Activated T-cell treated with anti-CD3 and anti-CD28 coated beads, Interleukin-2, amount 50 U/mL, for 24 hours (primary cell): ENCODE measurements around the gene CRABP2.

Experiments
- DNase-seq: peaks from one replicate; pipeline ENCODE4 v3.0.0-alpha.2; 2020
- H3K27ac Mint-ChIP-seq: 2 replicates; pipeline ENCODE4 v1.8.0; 2020; ENCODE audit warnings: mild to moderate bottlenecking, mixed read lengths
- H3K27me3 Mint-ChIP-seq: 2 replicates; pipeline ENCODE4 v1.8.0; 2020; ENCODE audit warnings: mixed read lengths
- H3K36me3 Mint-ChIP-seq: 2 replicates; pipeline ENCODE4 v1.8.0; 2020; ENCODE audit warnings: low read depth, mixed read lengths
- H3K4me1 Mint-ChIP-seq: 2 replicates; pipeline ENCODE4 v1.8.0; 2020; ENCODE audit warnings: low read depth, mixed read lengths
- H3K4me3 Mint-ChIP-seq: 2 replicates; pipeline ENCODE4 v1.8.0; 2020; ENCODE audit warnings: mild to moderate bottlenecking, moderate library complexity, mixed read lengths
- H3K9me3 Mint-ChIP-seq: 2 replicates; pipeline ENCODE4 v1.8.0; 2020; ENCODE audit warnings: mixed read lengths

Gene CRABP2

DNA sequence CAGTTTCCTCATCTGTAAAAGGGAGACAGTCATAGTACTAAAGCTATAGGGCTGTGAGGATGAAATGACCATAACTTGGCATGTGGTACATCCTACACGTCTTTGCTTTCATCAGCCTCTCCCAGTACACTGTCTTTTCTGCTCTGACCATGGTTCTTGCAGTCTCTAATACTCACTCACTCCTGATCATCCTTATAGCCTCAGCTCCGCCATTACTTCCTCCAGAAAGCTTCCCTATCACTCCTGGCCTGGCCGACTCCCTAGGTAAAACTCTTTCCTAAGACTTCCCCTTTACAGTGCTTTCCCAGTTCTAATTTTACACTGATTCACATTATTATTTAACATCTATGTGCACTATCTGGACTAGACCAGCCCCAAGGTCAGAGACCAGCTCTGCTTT lies 40.5 kb upstream of the CRABP2 start:
- no peak overlapping the region for H3K4me3 Mint-ChIP-seq
- H3K4me1 Mint-ChIP-seq: peaks cover 71% of the 10 kb centered on the region
- H3K9me3 Mint-ChIP-seq: no peaks in the 10 kb centered on the region
- no peak for DNase-seq
- peak overlapping the region; percentile 95 for H3K27ac Mint-ChIP-seq
- H3K36me3 Mint-ChIP-seq: peaks cover 91% of the 10 kb centered on the region
- H3K27me3 Mint-ChIP-seq: no peaks in the 10 kb centered on the region

DNA sequence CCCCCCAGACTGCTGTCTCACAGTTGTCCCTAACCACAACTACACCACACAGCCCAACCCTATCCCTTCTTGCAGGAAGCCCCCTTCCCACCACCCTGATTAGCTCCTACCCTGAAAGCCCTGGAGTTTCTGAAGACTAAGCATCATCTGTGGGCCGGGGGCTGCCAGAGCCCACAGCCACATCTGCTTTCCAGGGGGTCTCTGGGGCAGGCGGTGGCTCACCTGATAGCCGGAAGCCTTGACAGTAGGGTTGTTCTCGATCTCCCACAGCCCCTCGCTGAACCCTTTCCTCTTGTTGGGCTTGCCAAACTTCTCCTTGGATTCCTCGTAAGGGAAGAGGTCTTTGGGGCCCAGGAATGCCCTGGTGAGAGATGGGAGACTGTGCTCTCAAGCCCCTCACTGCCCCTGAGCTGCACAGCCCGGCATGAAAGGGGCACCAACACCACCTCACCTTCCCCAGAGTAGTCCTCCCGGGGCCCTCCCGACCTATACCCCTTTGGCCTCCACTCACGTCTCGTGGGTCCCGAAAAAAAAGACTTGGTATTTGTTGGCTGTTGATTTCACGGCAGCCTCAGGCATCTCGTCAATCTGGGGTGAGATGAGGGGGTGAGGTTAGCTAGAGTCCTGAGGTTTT lies 39.5 kb upstream of the CRABP2 start:
- no peak for DNase-seq
- H3K27ac Mint-ChIP-seq: peak overlapping the region; percentile 95
- H3K36me3 Mint-ChIP-seq: peaks cover 90% of the 10 kb centered on the region
- H3K27me3 Mint-ChIP-seq: no peaks in the 10 kb centered on the region
- peaks cover 75% of the 10 kb centered on the region for H3K4me1 Mint-ChIP-seq
- H3K4me3 Mint-ChIP-seq: no peak overlapping the region
- H3K9me3 Mint-ChIP-seq: no peaks in the 10 kb centered on the region

DNA sequence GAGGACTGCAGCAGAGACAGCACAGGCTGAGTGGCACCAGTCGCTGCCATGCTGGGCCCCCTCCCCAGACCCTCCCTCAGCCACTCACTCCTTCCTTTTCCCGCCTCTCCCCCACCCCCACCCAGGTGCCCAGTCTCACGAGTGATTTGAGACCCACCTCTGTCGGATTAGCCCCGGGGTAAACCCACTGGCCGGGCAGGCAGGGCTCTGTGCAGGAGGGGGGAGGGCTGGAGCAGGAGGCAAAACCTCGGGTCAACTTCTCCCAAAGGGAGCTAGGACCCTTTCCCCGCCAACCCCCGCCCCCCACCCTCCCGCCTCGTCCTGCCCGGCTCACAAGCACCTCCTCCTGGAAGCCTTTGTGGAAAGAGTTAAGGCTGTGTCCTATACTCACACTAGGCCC lies 39.0 kb upstream of the CRABP2 start:
- peaks cover 90% of the 10 kb centered on the region for H3K36me3 Mint-ChIP-seq
- no peaks in the 10 kb centered on the region for H3K9me3 Mint-ChIP-seq
- peak overlapping the region; percentile 95 for H3K27ac Mint-ChIP-seq
- H3K4me1 Mint-ChIP-seq: peaks cover 76% of the 10 kb centered on the region
- no peak overlapping the region for H3K4me3 Mint-ChIP-seq
- H3K27me3 Mint-ChIP-seq: no peaks in the 10 kb centered on the region
- no peak for DNase-seq

DNA sequence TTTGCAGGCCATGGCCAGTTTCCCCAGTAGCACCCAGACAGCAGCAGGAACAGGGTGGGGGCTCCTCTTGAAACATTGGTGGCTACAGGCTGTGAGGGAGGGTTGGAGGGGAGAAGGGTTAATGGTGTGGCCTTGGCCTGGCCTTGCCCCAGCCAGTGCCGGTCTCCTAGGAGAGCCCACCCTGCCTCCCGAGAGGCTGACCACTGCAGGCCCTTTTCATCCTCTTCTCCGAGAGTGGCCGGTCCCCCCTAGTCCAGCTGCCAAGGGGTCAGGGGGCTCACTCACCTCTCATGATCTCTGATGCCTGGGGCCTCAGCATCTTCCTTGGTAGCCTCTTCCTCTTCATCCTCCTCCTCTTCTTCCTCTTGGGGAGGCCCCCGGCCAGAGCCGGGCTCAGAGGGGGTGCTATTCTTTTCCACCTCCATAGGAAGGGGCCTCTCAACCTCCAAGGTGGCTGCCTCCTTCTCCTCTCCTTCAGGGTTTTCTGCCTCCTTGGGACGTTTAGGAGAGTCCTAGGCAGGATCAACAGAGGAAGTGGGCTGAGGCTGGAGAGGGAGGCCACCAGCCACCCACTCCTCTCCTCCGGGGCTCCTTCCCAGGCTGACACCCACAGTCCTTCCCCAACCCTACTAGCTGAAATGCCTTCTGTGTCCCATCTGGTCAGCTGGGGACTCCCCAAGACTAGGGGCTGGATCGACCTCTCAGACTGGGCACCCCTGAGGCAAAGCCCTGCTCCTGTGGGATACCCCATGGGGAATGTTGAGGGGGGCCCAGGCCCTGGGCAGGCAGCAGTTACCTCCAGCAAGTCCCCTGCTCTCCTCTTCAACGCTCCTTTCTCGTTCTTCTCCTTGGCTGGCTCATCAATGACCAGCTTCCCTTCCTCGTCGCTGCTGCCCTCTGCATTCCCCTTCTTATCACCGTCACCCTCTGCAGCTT lies 38.3 kb upstream of the CRABP2 start:
- Mint-ChIP-seq H3K27ac (peak overlapping the region; percentile 84), H3K9me3 (no peaks in the 10 kb centered on the region), H3K4me3 (no peak overlapping the region), H3K4me1 (peaks cover 76% of the 10 kb centered on the region), H3K36me3 (peaks cover 90% of the 10 kb centered on the region), H3K27me3 (no peaks in the 10 kb centered on the region)
- no peak for DNase-seq

DNA sequence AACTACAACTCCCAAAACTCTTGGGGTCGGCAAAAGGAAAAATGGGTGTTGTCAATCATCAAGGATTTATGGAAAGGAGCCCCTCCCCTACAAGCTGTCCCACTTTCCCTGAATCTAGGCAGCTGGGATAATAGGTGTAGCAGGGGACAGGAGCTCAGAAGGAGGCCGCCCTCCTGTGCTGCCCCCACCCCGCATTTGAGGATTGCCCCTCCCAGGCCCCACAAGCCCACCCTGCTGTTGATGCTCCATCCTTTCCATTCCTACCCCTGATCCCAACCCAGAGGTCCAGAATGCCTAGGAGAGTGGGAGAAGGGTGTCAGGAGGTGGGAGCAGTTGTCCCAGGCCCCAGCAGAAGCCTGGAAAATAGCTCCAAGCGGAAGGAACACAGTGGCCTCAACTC lies 37.4 kb upstream of the CRABP2 start:
- H3K36me3 Mint-ChIP-seq: peaks cover 90% of the 10 kb centered on the region

DNA sequence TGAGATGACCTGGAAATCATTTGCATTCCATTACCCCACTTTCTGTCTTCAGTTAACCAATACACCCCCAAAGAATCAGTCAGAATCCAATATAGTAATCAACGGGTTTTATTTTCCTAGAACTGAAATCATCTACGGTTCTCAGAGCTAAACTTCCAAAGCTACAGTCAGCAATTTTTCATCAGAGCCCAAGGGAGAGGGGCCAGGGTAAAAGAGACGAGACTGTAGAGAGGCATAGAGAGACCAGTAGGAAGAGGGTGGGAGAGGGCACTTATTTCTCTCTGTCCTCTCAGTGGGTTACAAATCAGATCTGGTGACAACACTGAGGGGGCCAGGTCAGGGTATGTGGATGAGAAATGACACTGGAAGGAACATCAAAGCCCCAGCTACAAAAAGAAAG lies 36.6 kb upstream of the CRABP2 start:
- no peak for DNase-seq
- Mint-ChIP-seq H3K9me3 (no peaks in the 10 kb centered on the region), H3K4me1 (peaks cover 65% of the 10 kb centered on the region), H3K36me3 (peaks cover 91% of the 10 kb centered on the region), H3K27me3 (no peaks in the 10 kb centered on the region), H3K27ac (peak overlapping the region; percentile 98), H3K4me3 (peak overlapping the region; percentile 98)

More for the DNA sequence above, 37.4 kb upstream of the CRABP2 start:
- DNase-seq: no peak
- Mint-ChIP-seq H3K27ac (peak overlapping the region; percentile 84), H3K27me3 (no peaks in the 10 kb centered on the region), H3K9me3 (no peaks in the 10 kb centered on the region), H3K4me1 (peaks cover 71% of the 10 kb centered on the region), H3K4me3 (no peak overlapping the region)

DNA sequence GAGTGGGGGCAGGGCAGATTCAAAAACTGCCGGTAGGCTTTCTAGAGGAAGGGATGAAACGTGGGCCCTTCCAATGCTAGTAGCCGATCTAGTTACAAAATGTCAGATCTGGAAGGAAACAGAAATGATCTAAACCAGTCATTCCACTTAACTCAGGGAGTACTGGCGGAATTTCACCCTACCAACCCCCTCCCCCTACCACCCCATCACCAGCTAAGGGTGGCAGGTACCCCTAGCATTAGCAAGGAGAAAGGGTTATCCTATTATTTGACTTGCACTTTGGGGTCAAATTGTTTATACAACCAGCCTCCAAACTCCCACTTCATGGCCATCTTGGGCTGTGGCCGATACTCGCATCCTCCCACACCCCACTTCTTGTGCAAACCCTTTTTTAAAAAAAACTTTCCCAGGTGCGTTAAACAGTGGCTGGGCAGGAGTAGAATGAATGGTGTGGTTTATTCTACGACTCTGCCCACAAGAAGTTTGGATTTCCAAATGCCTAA lies 36.1 kb upstream of the CRABP2 start:
- Mint-ChIP-seq H3K27ac (peak overlapping the region; percentile 98), H3K36me3 (peaks cover 94% of the 10 kb centered on the region), H3K9me3 (no peaks in the 10 kb centered on the region), H3K4me1 (peaks cover 60% of the 10 kb centered on the region), H3K27me3 (no peaks in the 10 kb centered on the region), H3K4me3 (peak overlapping the region; percentile 98)
- DNase-seq: no peak

DNA sequence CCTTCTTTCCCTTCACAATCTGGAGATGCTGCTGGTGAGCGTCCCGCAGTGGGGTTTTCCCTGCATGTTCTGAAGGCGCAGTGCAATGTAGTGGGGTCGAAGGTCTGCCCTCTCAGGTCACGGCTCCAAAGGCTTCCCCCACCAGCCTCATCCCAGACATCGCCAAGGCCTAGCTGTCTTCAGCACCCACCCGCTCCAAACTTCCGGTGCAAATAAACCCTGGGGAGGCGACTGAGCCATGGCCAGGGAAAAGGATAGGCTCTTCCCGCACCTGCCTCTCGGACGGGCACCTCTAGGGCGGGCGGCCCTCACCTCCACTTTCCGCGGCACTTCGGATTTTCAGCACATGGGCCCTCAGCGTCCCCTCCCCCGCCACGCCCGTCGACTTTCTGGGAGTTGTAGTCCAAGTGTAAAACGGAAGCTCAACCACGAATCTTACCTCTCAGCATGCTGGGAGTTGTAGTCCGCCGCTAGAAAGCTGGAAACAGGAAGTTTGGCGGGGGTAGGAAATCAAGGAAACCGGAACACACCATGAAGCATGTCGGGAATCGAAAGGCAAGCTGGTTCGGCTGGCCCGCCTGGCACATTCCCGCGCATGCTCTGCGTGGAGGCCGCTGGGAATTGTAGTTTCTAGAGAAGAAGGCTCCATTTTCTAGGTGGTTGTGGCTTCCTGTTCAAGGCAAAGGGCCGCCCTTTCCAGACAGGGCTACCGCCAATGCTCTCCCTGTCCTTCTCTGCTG lies 35.5 kb upstream of the CRABP2 start, which contains the start of gene MRPL24:
TSS of gene MRPL24 (minus strand) at position 348 of the 740 bp plus-strand sequence. CDS start 2,384 bp downstream, outside the sequence.
- Mint-ChIP-seq H3K9me3 (no peaks in the 10 kb centered on the region), H3K27ac (peak within 1 kb of the TSS; percentile 98), H3K36me3 (peaks cover 94% of the 10 kb centered on the region), H3K4me1 (peaks cover 54% of the 10 kb centered on the region), H3K27me3 (no peaks in the 10 kb centered on the region), H3K4me3 (peak within 1 kb of the TSS; percentile 98)
- DNase-seq: peak; percentile 95

DNA sequence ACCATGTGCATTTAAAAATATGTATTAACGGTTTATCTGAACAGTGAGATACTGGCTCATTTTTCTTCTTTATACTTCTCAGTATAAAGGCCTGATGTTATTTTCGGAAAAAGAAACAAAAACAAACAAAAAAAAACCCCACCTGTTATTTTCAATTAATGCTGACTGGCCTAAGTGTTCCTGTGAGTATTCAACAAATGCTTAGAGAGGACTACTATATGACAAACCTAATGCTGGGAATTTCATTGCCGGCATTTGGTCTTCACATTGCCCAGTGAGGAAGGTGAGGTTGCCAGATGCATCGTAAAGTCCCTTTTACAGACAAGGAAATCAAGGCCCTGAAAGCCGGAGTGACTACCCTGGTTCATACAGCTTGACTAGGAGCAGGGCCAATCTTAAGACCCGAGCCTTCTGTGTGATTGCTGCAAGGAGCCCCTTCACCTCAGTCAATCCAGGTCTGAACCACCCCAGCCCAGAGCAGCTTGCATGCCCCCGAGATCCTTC lies 34.9 kb upstream of the CRABP2 start:
- H3K4me1 Mint-ChIP-seq: peaks cover 48% of the 10 kb centered on the region
- H3K36me3 Mint-ChIP-seq: peaks cover 93% of the 10 kb centered on the region
- peak overlapping the region; percentile 98 for H3K4me3 Mint-ChIP-seq

DNA sequence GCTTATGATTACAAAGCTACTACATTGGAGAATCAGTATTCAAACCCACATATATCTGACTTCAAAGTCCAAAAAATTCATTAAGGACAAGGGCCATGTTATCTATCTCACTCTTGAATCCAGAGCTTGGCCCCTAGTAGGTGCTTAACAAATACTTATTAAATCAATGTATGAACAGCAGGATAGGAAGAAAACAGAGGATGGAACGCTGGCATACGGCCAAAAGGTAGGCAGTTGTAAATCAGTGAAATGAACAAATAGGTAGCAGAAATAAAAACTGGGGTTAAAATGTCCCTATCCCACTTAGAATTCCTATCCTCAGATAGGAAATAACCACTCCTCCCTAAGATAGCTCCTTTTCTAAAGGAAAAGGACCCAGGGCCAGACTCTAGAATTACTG lies 33.5 kb upstream of the CRABP2 start:
- Mint-ChIP-seq H3K36me3 (peaks cover 87% of the 10 kb centered on the region), H3K27me3 (no peaks in the 10 kb centered on the region), H3K4me1 (peaks cover 42% of the 10 kb centered on the region), H3K9me3 (no peaks in the 10 kb centered on the region), H3K27ac (peak overlapping the region; percentile 55), H3K4me3 (peak overlapping the region; percentile 98)
- DNase-seq: no peak

More for the DNA sequence above, 34.9 kb upstream of the CRABP2 start:
- H3K9me3 Mint-ChIP-seq: no peaks in the 10 kb centered on the region
- DNase-seq: no peak
- no peaks in the 10 kb centered on the region for H3K27me3 Mint-ChIP-seq
- peak overlapping the region; percentile 98 for H3K27ac Mint-ChIP-seq

DNA sequence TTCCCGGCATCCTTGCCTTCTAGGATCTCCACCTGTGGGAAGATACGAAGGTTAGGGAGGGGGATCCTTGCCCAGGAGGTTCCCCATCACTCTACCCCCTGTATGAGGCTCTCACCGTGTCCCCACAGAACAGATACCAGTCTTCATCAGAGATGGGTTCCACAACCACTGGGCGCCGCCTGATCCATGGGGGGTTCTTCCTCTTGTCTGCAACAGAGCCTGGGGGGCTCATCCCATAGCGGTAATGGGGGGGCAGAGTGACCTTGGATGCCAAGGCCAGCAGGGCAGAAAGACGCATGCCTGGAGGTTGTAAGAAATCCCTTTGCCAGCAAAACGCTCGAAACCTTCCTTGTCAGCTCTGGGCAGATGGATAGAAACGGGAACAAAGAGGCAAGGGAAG lies 33.0 kb upstream of the CRABP2 start:
- DNase-seq: no peak
- Mint-ChIP-seq H3K9me3 (no peaks in the 10 kb centered on the region), H3K27ac (peak overlapping the region; percentile 55), H3K4me3 (no peak overlapping the region), H3K27me3 (no peaks in the 10 kb centered on the region), H3K4me1 (peaks cover 38% of the 10 kb centered on the region), H3K36me3 (peaks cover 87% of the 10 kb centered on the region)

DNA sequence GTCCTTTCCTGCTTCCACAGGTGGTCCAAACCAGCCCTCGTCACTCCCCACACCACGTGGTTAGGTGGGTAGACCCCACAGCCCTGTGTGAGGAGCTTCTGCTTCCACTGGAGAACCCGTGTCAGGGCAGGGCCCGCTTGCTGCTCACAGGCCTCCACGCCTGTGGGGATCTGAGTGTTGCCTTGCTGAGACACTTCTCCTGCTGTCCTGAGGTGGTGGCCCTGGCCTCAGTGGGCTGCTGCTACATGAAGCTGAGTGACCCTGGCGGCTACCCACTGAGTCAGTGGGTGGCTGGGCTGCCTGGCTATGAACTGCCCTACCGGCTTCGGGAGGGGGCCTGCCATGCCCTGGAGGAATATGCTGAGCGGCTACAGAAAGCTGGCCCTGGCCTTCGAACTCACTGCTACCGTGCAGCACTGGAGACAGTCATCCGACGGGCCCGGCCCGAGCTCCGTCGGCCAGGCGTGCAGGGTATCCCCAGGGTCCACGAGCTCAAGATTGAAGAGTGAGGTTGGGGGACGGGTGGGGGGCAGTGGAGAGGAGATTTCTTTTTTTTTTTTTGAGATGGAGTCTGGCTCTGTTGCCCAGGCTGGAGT lies 28.7 kb upstream of the CRABP2 start:
- Mint-ChIP-seq H3K36me3 (peaks cover 71% of the 10 kb centered on the region), H3K4me1 (peaks cover 23% of the 10 kb centered on the region), H3K4me3 (no peak overlapping the region), H3K27me3 (no peaks in the 10 kb centered on the region), H3K9me3 (no peaks in the 10 kb centered on the region), H3K27ac (no peak overlapping the region)
- no peak for DNase-seq

DNA sequence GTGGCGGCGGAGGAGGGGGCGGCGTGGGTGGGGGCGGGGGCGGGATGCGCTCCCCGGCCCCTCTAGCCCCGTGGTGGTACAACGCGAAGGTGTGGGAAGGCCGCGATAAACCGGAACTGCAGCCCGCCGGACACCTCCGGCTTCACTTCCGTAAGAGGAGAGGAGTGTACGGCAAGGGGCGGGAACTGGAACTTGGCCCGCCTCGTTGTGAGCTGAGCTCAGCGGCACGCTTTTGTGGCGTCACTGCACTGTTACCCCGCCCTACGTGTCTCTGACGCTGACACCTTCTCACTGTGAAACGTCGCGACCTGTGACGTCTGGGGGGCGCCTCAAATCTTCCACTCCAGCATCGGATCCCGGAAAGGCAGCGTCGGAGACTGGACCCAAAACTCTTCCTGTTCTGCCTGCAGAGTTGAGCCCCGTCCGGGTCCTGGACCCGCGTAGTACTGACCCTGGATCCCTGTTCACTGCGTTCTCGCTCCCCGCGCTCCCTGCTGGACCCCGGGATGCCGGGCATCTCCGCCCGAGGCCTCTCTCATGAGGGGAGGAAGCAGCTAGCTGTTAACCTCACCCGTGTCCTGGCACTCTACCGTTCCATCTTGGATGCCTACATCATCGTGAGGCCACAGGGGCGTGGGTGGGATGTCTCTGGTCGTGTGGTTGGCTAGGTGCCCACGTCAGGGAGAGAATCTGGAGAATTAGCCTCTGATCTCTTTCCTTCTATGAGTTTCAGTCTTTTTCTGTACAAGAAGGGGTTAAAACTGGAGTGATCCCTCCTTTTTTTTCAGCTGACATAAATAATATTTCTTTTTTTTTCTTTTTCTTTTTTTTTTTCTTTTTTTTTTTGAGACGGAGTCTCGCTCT lies 23.4 kb upstream of the CRABP2 start, which contains the start of gene ISG20L2:
TSS of gene ISG20L2 (minus strand) at position 168 of the 864 bp plus-strand sequence. CDS start 1,114 bp downstream, outside the sequence.
- peaks cover 28% of the 10 kb centered on the region for H3K4me1 Mint-ChIP-seq
- H3K9me3 Mint-ChIP-seq: no peaks in the 10 kb centered on the region
- peaks cover 32% of the 10 kb centered on the region for H3K36me3 Mint-ChIP-seq
- no peaks in the 10 kb centered on the region for H3K27me3 Mint-ChIP-seq
- no peak within 1 kb of the TSS for H3K4me3 Mint-ChIP-seq
- peak; percentile 93 for DNase-seq
- no peak within 1 kb of the TSS for H3K27ac Mint-ChIP-seq
